H9 (cell line): ENCODE results near the gene LARGE1. TPM values are rescaled to one million over a fixed set of nuclear protein-coding genes. Genes with fewer than 3 reads are reported as not detected.
A peak's percentile ranks its signal among the peaks of the same experiment; 100 is the strongest.

ENCODE experiments used
- DNase-seq: peaks from one replicate; pipeline ENCODE4 v3.0.0-alpha.2; 2017
- H2AFZ ChIP-seq: one replicate; pipeline ENCODE4 v1.6.1; 2013; ENCODE audit warnings: mild to moderate bottlenecking, low read length, control low read depth, moderate library complexity
- H2AK5ac ChIP-seq: 2 replicates; pipeline ENCODE4 v1.6.1; 2013; ENCODE audit warnings: low read length, control low read depth, mixed read lengths; ENCODE audit not compliant: insufficient read length
- H2BK120ac ChIP-seq: one replicate; pipeline ENCODE4 v1.6.1; 2013; ENCODE audit warnings: low read depth, mild to moderate bottlenecking, low read length, control low read depth, inconsistent platforms; ENCODE audit not compliant: poor library complexity, severe bottlenecking
- H2BK12ac ChIP-seq: 2 replicates; pipeline ENCODE4 v1.6.1; 2013; ENCODE audit warnings: low read length, control low read depth, mixed read lengths, low read depth; ENCODE audit not compliant: insufficient read length
- H2BK15ac ChIP-seq: 2 replicates; pipeline ENCODE4 v1.6.1; 2013; ENCODE audit warnings: low read depth, low read length, control low read depth
- H2BK20ac ChIP-seq: one replicate; pipeline ENCODE4 v1.6.1; 2013; ENCODE audit warnings: low read depth, mild to moderate bottlenecking, low read length, control low read depth, inconsistent platforms; ENCODE audit not compliant: poor library complexity, severe bottlenecking
- H2BK5ac ChIP-seq: 2 replicates; pipeline ENCODE4 v1.6.1; 2013; ENCODE audit warnings: low read length, control low read depth, mixed read lengths; ENCODE audit not compliant: insufficient read length
- H3K14ac ChIP-seq: 2 replicates; pipeline ENCODE4 v1.6.1; 2013; ENCODE audit warnings: low read length, control low read depth; ENCODE audit not compliant: insufficient read depth
- H3K18ac ChIP-seq: 2 replicates; pipeline ENCODE4 v1.6.1; 2013; ENCODE audit warnings: low read depth, mild to moderate bottlenecking, mixed read lengths, low read length, control low read depth; ENCODE audit not compliant: insufficient read length
- H3K23ac ChIP-seq: 2 replicates; pipeline ENCODE4 v1.6.1; 2013; ENCODE audit warnings: low read length, control low read depth, mixed read lengths, low read depth; ENCODE audit not compliant: insufficient read length
- H3K23me2 ChIP-seq: 2 replicates; pipeline ENCODE4 v1.6.1; 2013; ENCODE audit warnings: low read depth, mild to moderate bottlenecking, mixed read lengths, low read length, control low read depth; ENCODE audit not compliant: insufficient read length, poor library complexity, severe bottlenecking
- H3K27ac ChIP-seq: 2 replicates; pipeline ENCODE4 v1.5.1; 2013; ENCODE audit warnings: low read length, control low read depth, mixed read lengths, low read depth; ENCODE audit not compliant: insufficient read length
- H3K27me3 ChIP-seq: 2 replicates; pipeline ENCODE4 v1.6.1; 2013; ENCODE audit warnings: low read length, control low read depth, inconsistent platforms; ENCODE audit not compliant: insufficient read depth
- H3K4ac ChIP-seq: 2 replicates; pipeline ENCODE4 v1.6.1; 2013; ENCODE audit warnings: low read depth, mild to moderate bottlenecking, control low read depth, inconsistent platforms, low read length, moderate library complexity
- H3K4me1 ChIP-seq: 2 replicates; pipeline ENCODE4 v1.6.1; 2013; ENCODE audit warnings: low read length, control low read depth, inconsistent platforms; ENCODE audit not compliant: insufficient read depth
- H3K4me2 ChIP-seq: 2 replicates; pipeline ENCODE4 v1.6.1; 2013; ENCODE audit warnings: low read length, control low read depth, mixed read lengths; ENCODE audit not compliant: insufficient read length, insufficient read depth
- H3K56ac ChIP-seq: 2 replicates; pipeline ENCODE4 v1.6.1; 2013; ENCODE audit warnings: low read depth, mild to moderate bottlenecking, mixed read lengths, low read length, control low read depth; ENCODE audit not compliant: insufficient read length
- H3K79me1 ChIP-seq: 2 replicates; pipeline ENCODE4 v1.6.1; 2013; ENCODE audit warnings: low read depth, mild to moderate bottlenecking, moderate library complexity, low read length, control low read depth, inconsistent platforms; ENCODE audit not compliant: insufficient read depth, poor library complexity, severe bottlenecking
- H3K79me2 ChIP-seq: 2 replicates; pipeline ENCODE4 v1.6.1; 2013; ENCODE audit warnings: low read length, control low read depth, inconsistent platforms; ENCODE audit not compliant: insufficient read depth
- H3K9ac ChIP-seq: 2 replicates; pipeline ENCODE4 v1.6.1; 2013; ENCODE audit warnings: low read length, control low read depth, mixed read lengths; ENCODE audit not compliant: insufficient read length; ENCODE audit errors: extremely low read depth
- H3K9me3 ChIP-seq: one replicate; pipeline ENCODE4 v1.6.1; 2013; ENCODE audit warnings: low read depth, low read length, inconsistent platforms; ENCODE audit not compliant: control insufficient read depth
- H3T11ph ChIP-seq: one replicate; pipeline ENCODE4 v1.6.1; 2013; ENCODE audit warnings: mild to moderate bottlenecking, low read length, control low read depth, inconsistent platforms
- H4K20me1 ChIP-seq: one replicate; pipeline ENCODE4 v1.6.1; 2013; ENCODE audit not compliant: control insufficient read depth, insufficient read length, insufficient read depth
- H4K5ac ChIP-seq: 2 replicates; pipeline ENCODE4 v1.6.1; 2013; ENCODE audit warnings: low read depth, mild to moderate bottlenecking, mixed read lengths, low read length, control low read depth; ENCODE audit not compliant: insufficient read length
- H4K8ac ChIP-seq: replicated peaks from 2 replicates; pipeline ENCODE4 v1.6.1; 2013; ENCODE audit warnings: low read length, control low read depth, mixed read lengths, low read depth; ENCODE audit not compliant: insufficient read length
- H4K91ac ChIP-seq: 2 replicates; pipeline ENCODE4 v1.6.1; 2013; ENCODE audit warnings: low read depth, mild to moderate bottlenecking, moderate library complexity, mixed read lengths, low read length, control low read depth; ENCODE audit not compliant: insufficient read length
- H3K27ac Mint-ChIP-seq, 3 experiments: 2 replicates in 2 of 3; 3 replicates in 1 of 3; pipeline ENCODE4 v1.8.0; 2020 to 2021; ENCODE audit warnings: mixed read lengths in 3 of 3, mild to moderate bottlenecking in 1 of 3, moderate library complexity in 1 of 3
- H3K27me3 Mint-ChIP-seq: 2 replicates; pipeline ENCODE4 v1.8.0; 2021; ENCODE audit warnings: low read depth, mild to moderate bottlenecking, moderate library complexity, mixed read lengths
- H3K36me3 Mint-ChIP-seq, 3 experiments: 2 replicates in 2 of 3; 3 replicates in 1 of 3; pipeline ENCODE4 v1.8.0; 2020 to 2021; ENCODE audit warnings: low read depth in 3 of 3, mixed read lengths in 3 of 3; ENCODE audit not compliant: insufficient read depth in 1 of 3
- H3K4me1 Mint-ChIP-seq, 2 experiments: 2 replicates each; pipeline ENCODE4 v1.8.0; 2020; ENCODE audit warnings: mixed read lengths in 2 of 2
- H3K4me3 Mint-ChIP-seq, 2 experiments: 2 replicates in 1 of 2; 3 replicates in 1 of 2; pipeline ENCODE4 v1.8.0; 2020 to 2021; ENCODE audit warnings: mild to moderate bottlenecking in 2 of 2, mixed read lengths in 2 of 2, moderate library complexity in 1 of 2
- H3K9me3 Mint-ChIP-seq, 2 experiments: 2 replicates in 1 of 2; 3 replicates in 1 of 2; pipeline ENCODE4 v1.8.0; 2020; ENCODE audit warnings: mild to moderate bottlenecking in 2 of 2, mixed read lengths in 2 of 2, moderate library complexity in 1 of 2
- WGBS: extraction: QIAGEN DNeasy Blood & Tissue Kit; methylation state at CpG from one replicate; pipeline ENCODE4 v1.1.7; 2013; ENCODE audit warnings: missing lambda C conversion rate, low lambda C conversion rate, mixed read lengths; ENCODE audit not compliant: insufficient read length; ENCODE audit errors: extremely low coverage; 5-methylcytosine and 5-hydroxymethylcytosine counted together
- total RNA-seq: library from RNA; stranded (reverse); gene quantifications from 2 replicates; pipeline ENCODE4 v1.2.1, GENCODE V29; 2021
- TF ChIP-seq, protein P1 (sequence below): fragments of 200-600 bp; sonication (generic); conservative IDR thresholded peaks from 3 replicates; pipeline ENCODE4 v1.8.0; 2021; ENCODE audit warnings: antibody characterized with exemption, mild to moderate bottlenecking

LARGE1 gene
- total RNA-seq, 1 experiment from 2014 or later: 43.5 TPM

DNA sequence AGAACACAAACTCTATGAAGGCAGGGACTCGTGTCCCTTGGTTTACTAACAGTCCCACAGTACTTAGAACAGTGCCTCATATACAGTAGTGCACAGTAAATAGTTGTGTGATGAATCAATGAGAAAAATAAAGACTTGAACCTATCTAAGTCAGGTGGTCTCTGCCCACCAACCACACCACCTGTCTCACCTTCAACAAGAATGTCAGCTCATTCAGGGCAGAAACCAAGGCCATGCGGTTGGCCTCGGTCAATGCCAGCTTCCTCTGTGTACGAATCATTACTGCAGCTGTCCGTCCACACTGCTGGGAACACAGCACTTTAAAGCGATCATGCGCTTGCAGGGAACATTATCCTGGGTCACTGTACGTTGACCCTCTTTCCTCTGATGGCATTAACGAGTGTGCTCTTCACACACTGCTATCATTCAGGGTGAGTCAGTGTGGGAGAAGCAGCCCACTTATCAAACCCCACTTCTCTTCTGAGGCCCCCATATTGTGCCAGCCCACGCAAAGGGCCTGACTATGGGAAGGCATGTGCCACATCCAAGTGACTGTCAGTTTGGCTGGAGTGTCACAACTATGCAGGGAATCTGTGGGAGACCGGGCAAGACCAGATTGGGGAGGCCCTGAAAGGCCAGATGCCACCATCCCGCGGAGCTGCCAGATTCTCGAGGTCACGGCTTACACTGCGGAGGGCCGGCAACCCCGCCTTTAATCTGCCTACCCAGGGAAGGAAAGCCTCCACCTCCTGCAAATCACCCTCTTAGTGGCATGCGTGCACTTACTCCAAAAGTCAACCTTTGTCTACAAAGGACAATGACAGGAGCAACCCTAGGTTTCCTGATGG is 36.1 kb downstream of the LARGE1 start:
- Histone ChIP-seq H3K27ac (no peak overlapping the region), H3K18ac (no peak overlapping the region), H4K20me1 (peaks cover 3% of the 10 kb centered on the region), H3K4ac (no peak overlapping the region; the same call in 1 of the 2 replicates), H2AFZ (no peak overlapping the region), H4K8ac (no peak overlapping the region), H3K27me3 (no peaks in the 10 kb centered on the region), H3K9me3 (no peaks in the 10 kb centered on the region), H2BK20ac (no peak overlapping the region), H3K4me2 (no peak overlapping the region), H3T11ph (no peak overlapping the region), H3K23me2 (no peaks in the 10 kb centered on the region), H3K4me1 (peaks cover 20% of the 10 kb centered on the region; the same call in 1 of the 2 replicates), H4K5ac (no peak overlapping the region), H3K79me1 (peaks cover 15% of the 10 kb centered on the region), H3K23ac (no peak overlapping the region), H2BK12ac (no peak overlapping the region), H3K14ac (no peak overlapping the region), H2BK5ac (no peak overlapping the region), H3K79me2 (peaks cover 69% of the 10 kb centered on the region; the same call in 1 of the 2 replicates), H3K9ac (no peak overlapping the region), H3K56ac (no peak overlapping the region), H2BK120ac (no peak overlapping the region), H4K91ac (no peak overlapping the region), H2AK5ac (no peak overlapping the region), H2BK15ac (no peak overlapping the region)
- peak overlapping the region; percentile 56 to 81 (median 76); a peak in 5 of 7 replicates for H3K27ac Mint-ChIP-seq
- H3K4me3 Mint-ChIP-seq: no peak overlapping the region
- H3K27me3 Mint-ChIP-seq: no peaks in the 10 kb centered on the region
- peaks cover 56 to 67% of the 10 kb centered on the region in 2 experiments for H3K4me1 Mint-ChIP-seq
- H3K9me3 Mint-ChIP-seq: no peaks in the 10 kb centered on the region
- no peak for DNase-seq
- TF ChIP-seq, protein P1, sequence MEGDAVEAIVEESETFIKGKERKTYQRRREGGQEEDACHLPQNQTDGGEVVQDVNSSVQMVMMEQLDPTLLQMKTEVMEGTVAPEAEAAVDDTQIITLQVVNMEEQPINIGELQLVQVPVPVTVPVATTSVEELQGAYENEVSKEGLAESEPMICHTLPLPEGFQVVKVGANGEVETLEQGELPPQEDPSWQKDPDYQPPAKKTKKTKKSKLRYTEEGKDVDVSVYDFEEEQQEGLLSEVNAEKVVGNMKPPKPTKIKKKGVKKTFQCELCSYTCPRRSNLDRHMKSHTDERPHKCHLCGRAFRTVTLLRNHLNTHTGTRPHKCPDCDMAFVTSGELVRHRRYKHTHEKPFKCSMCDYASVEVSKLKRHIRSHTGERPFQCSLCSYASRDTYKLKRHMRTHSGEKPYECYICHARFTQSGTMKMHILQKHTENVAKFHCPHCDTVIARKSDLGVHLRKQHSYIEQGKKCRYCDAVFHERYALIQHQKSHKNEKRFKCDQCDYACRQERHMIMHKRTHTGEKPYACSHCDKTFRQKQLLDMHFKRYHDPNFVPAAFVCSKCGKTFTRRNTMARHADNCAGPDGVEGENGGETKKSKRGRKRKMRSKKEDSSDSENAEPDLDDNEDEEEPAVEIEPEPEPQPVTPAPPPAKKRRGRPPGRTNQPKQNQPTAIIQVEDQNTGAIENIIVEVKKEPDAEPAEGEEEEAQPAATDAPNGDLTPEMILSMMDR: no peak
- no CpG with 5 or more reads among the region's 19 CpGs for WGBS
- peaks cover 0 to 3% (median 0%) of the 10 kb centered on the region in 3 experiments; a peak in 2 of 7 replicates for H3K36me3 Mint-ChIP-seq
